ENCODE data around the gene HINFP. TPM values are rescaled to one million over a fixed set of nuclear protein-coding genes. Genes with fewer than 3 reads are reported as not detected.
A peak's percentile ranks its signal among the peaks of the same experiment; 100 is the strongest.
"Not testable (repeated sequence)": the region's sequence is repeated elsewhere in the genome, so short reads cannot be mapped to it uniquely, and the experiment has no call there.

HINFP gene
- total RNA-seq, 4 donors from 2014 or later, result 13.5 to 27.6 (median 15.4) TPM

- no peak for DNase-seq
- H3K27me3 ChIP-seq, result no peaks in the 10 kb centered on the region
- intact Hi-C loops (cut with DNase I; ENCODE audit: low total_unique reads), result no loop called here
- peak overlapping the region; percentile 63 to 86 for H3K4me3 ChIP-seq
- peaks cover 0 to 12% of the 10 kb centered on the region in 2 donors for H3K4me1 ChIP-seq
- no peak overlapping the region for H3K27ac ChIP-seq
- H3K9me3 ChIP-seq, result no peaks in the 10 kb centered on the region
- H3K36me3 ChIP-seq, result no peaks in the 10 kb centered on the region
- TF ChIP-seq CTCF (IDR thresholded peaks at IDR 0.05), result no peak
Observed at GRCh38 chr11:119100246-119100970, 21.0 kb upstream of the HINFP start.

- peak in 1 of 4 experiments; percentile 12 for TF ChIP-seq CTCF (IDR thresholded peaks at IDR 0.05)
- TF ChIP-seq POLR2A (IDR thresholded peaks at IDR 0.05), result no peak
- peaks cover 0 to 12% of the 10 kb centered on the region in 2 donors for H3K4me1 ChIP-seq
- peak overlapping the region; percentile 92 to 97 for H3K27ac ChIP-seq
- intact Hi-C loops (cut with DNase I; ENCODE audit: low total_unique reads), result no loop called here
- no peak for DNase-seq
- H3K36me3 ChIP-seq, result no peaks in the 10 kb centered on the region
- H3K4me3 ChIP-seq, result peak overlapping the region; percentile 63 to 86
- no peaks in the 10 kb centered on the region for H3K27me3 ChIP-seq
- no peaks in the 10 kb centered on the region for H3K9me3 ChIP-seq
Observed at GRCh38 chr11:119100994-119101758, 20.2 kb upstream of the HINFP start.

- peak; percentile 88 to 95 for DNase-seq
Observed at GRCh38 chr11:119101759-119102423, 19.5 kb upstream of the HINFP start, which contains the start of gene DPAGT1. Gene DPAGT1 (minus strand): TSS chr11:119101853. CDS start chr11:119101655, 198 bp downstream.

GRCh38 chr11:119103161-119103664 lies 18.2 kb upstream of the HINFP start:
- Histone ChIP-seq H3K27ac (peak overlapping the region; percentile 92 to 97), H3K4me1 (peaks cover 0 to 17% of the 10 kb centered on the region in 2 donors), H3K4me3 (peak overlapping the region; percentile 63 to 86)
- DNase-seq; intact Hi-C loops (cut with DNase I; ENCODE audit: low total_unique reads); H3K27me3 ChIP-seq; H3K36me3 ChIP-seq; H3K9me3 ChIP-seq: not testable (repeated sequence)

More at GRCh38 chr11:119101759-119102423, 19.5 kb upstream of the HINFP start, which contains the start of gene DPAGT1:
- Histone ChIP-seq H3K4me1 (peaks cover 0 to 17% of the 10 kb centered on the region in 2 donors), H3K27me3 (no peaks in the 10 kb centered on the region), H3K4me3 (peak within 1 kb of the TSS; percentile 63 to 86), H3K9me3 (no peaks in the 10 kb centered on the region), H3K36me3 (no peaks in the 10 kb centered on the region), H3K27ac (peak within 1 kb of the TSS; percentile 92 to 97)
- TF ChIP-seq POLR2A (IDR thresholded peaks at IDR 0.05), result peak in 1 of 2 donors; percentile 40
- TF ChIP-seq CTCF (IDR thresholded peaks at IDR 0.05), result no peak
- intact Hi-C loops (cut with DNase I; ENCODE audit: low total_unique reads), result no loop called here

- no peak for DNase-seq
- peaks cover 0 to 17% of the 10 kb centered on the region in 2 donors for H3K4me1 ChIP-seq
- intact Hi-C loops (cut with DNase I; ENCODE audit: low total_unique reads), result no loop called here
Observed at GRCh38 chr11:119103793-119104192, 17.6 kb upstream of the HINFP start.

More at GRCh38 chr11:119103793-119104192, 17.6 kb upstream of the HINFP start:
- Histone ChIP-seq H3K27ac (peak overlapping the region in 1 of 2 donors; percentile 92), H3K27me3 (no peaks in the 10 kb centered on the region), H3K9me3 (no peaks in the 10 kb centered on the region), H3K36me3 (no peaks in the 10 kb centered on the region), H3K4me3 (no peak overlapping the region)
- TF ChIP-seq CTCF (IDR thresholded peaks at IDR 0.05) (no peak), POLR2A (IDR thresholded peaks at IDR 0.05) (no peak)
